Measurements from ENCODE around the gene TCF25. TPM values are rescaled to one million over a fixed set of nuclear protein-coding genes. Genes with fewer than 3 reads are reported as not detected.
"Not testable (repeated sequence)": the region's sequence is repeated elsewhere in the genome, so short reads cannot be mapped to it uniquely, and the experiment has no call there.

The TCF25 gene
- total RNA-seq, 4 donors from 2014 or later: 126 to 151 (median 137) TPM

- H3K4me1 ChIP-seq: peaks cover 3 to 5% (median 4%) of the 10 kb centered on the region in 4 donors
- peaks cover 0 to 56% (median 9%) of the 10 kb centered on the region in 4 donors for H3K27me3 ChIP-seq
- H3K4me3 ChIP-seq: no peak overlapping the region
- WGBS: 78% methylated on average over 12 of the region's 16 CpGs
- H3K36me3 ChIP-seq: peaks cover 0 to 3% (median 0%) of the 10 kb centered on the region in 4 donors
- intact Hi-C loops (cut with DNase I): no loop called here
- no peak overlapping the region for H3K27ac ChIP-seq (replicated peaks in 1 of 4)
- DNase-seq (ENCODE audit: extremely low spot score): no peak
- H3K9me3 ChIP-seq: no peaks in the 10 kb centered on the region
- TF ChIP-seq POLR2AphosphoS5 (IDR thresholded peaks at IDR 0.05) (no peak), EP300 (IDR thresholded peaks at IDR 0.05) (no peak), CTCF (IDR thresholded peaks at IDR 0.05) (no peak), POLR2A (IDR thresholded peaks at IDR 0.05; ENCODE audit: low read depth) (no peak)
These were observed 58.0 kb downstream of the TCF25 start for GRCh38 chr16:89931305-89931896.

- DNase-seq (ENCODE audit: extremely low spot score): no peak
- H3K27me3 ChIP-seq: peaks cover 0 to 51% (median 9%) of the 10 kb centered on the region in 4 donors
- no peak for TF ChIP-seq POLR2A (IDR thresholded peaks at IDR 0.05; ENCODE audit: low read depth)
- no peak for TF ChIP-seq CTCF (IDR thresholded peaks at IDR 0.05)
- TF ChIP-seq EP300 (IDR thresholded peaks at IDR 0.05): no peak
- TF ChIP-seq POLR2AphosphoS5 (IDR thresholded peaks at IDR 0.05): no peak
- WGBS: 100% methylated on average over 3 of the region's 6 CpGs
- H3K4me3 ChIP-seq: no peak overlapping the region
- H3K36me3 ChIP-seq: peaks cover 0 to 3% (median 0%) of the 10 kb centered on the region in 4 donors
- H3K4me1 ChIP-seq: no peaks in the 10 kb centered on the region
- intact Hi-C loops (cut with DNase I): no loop called here
- H3K9me3 ChIP-seq: no peaks in the 10 kb centered on the region
- no peak overlapping the region for H3K27ac ChIP-seq (replicated peaks in 1 of 4)
These were observed 58.6 kb downstream of the TCF25 start for GRCh38 chr16:89931964-89932363.

GRCh38 chr16:89934019-89934418 is 60.6 kb downstream of the TCF25 start:
- H3K36me3 ChIP-seq; H3K4me1 ChIP-seq; H3K9me3 ChIP-seq; H3K4me3 ChIP-seq; H3K27ac ChIP-seq (replicated peaks in 1 of 4); intact Hi-C loops (cut with DNase I); DNase-seq (ENCODE audit: extremely low spot score): not testable (repeated sequence)
- peaks cover 0 to 37% (median 5%) of the 10 kb centered on the region in 4 donors for H3K27me3 ChIP-seq
- 100% methylated on average over 1 of the region's 29 CpGs for WGBS

GRCh38 chr16:89934611-89935553 is 61.5 kb downstream of the TCF25 start:
- H3K4me1 ChIP-seq: no peaks in the 10 kb centered on the region
- no peak overlapping the region for H3K4me3 ChIP-seq
- intact Hi-C loops (cut with DNase I): no loop called here
- TF ChIP-seq CTCF (IDR thresholded peaks at IDR 0.05) (no peak), POLR2A (IDR thresholded peaks at IDR 0.05; ENCODE audit: low read depth) (no peak), EP300 (IDR thresholded peaks at IDR 0.05) (no peak), POLR2AphosphoS5 (IDR thresholded peaks at IDR 0.05) (no peak)
- H3K27ac ChIP-seq (replicated peaks in 1 of 4): no peak overlapping the region
- DNase-seq (ENCODE audit: extremely low spot score): no peak
- WGBS: 97% methylated on average over 44 of the region's 61 CpGs
- peaks cover 0 to 3% (median 0%) of the 10 kb centered on the region in 4 donors for H3K36me3 ChIP-seq
- H3K9me3 ChIP-seq: no peaks in the 10 kb centered on the region
- H3K27me3 ChIP-seq: peaks cover 0 to 29% (median 2%) of the 10 kb centered on the region in 4 donors

- 93% methylated on average over 27 of the region's 27 CpGs for WGBS
- H3K4me1 ChIP-seq; H3K4me3 ChIP-seq; intact Hi-C loops (cut with DNase I); H3K36me3 ChIP-seq; H3K9me3 ChIP-seq; DNase-seq (ENCODE audit: extremely low spot score); H3K27ac ChIP-seq (replicated peaks in 1 of 4): not testable (repeated sequence)
- H3K27me3 ChIP-seq: peaks cover 0 to 21% (median 0%) of the 10 kb centered on the region in 4 donors
These were observed 62.2 kb downstream of the TCF25 start for GRCh38 chr16:89935620-89936019.
